Prostate gland (tissue), 2 donors: ENCODE results near the gene NR1H2.

Experiments used
- CTCF ChIP-seq, 4 experiments: fragments of 200-600 bp in 2 of 4; fragments of 450-650 bp in 2 of 4; sonication (generic) in 2 of 4; IDR thresholded peaks; 1 replicate in 3 of 4; 2 replicates in 1 of 4; pipeline ENCODE4 v1.5.1; 2016 to 2019; ENCODE audit warnings: antibody characterized with exemption in 4 of 4, mild to moderate bottlenecking in 2 of 4, moderate library complexity in 2 of 4
- POLR2A ChIP-seq: fragments of 450-650 bp; IDR thresholded peaks from one replicate; pipeline ENCODE4 v1.6.1; 2016; ENCODE audit warnings: antibody characterized with exemption, mild to moderate bottlenecking
- POLR2AphosphoS5 ChIP-seq: sonication (generic); formaldehyde crosslinking; IDR thresholded peaks from one replicate; pipeline ENCODE4 v1.6.1; 2017; ENCODE audit warnings: antibody characterized with exemption

GRCh38 chr19:50394017-50394416 lies 17.8 kb downstream of the NR1H2 start:
- TF ChIP-seq CTCF (IDR thresholded peaks at IDR 0.05): no peak
- TF ChIP-seq POLR2AphosphoS5: no peak
- TF ChIP-seq POLR2A: no peak
